ENCODE measurements around the gene PNO1.
A peak's percentile ranks its signal among the peaks of the same experiment; 100 is the strongest.

PNO1 gene

DNA sequence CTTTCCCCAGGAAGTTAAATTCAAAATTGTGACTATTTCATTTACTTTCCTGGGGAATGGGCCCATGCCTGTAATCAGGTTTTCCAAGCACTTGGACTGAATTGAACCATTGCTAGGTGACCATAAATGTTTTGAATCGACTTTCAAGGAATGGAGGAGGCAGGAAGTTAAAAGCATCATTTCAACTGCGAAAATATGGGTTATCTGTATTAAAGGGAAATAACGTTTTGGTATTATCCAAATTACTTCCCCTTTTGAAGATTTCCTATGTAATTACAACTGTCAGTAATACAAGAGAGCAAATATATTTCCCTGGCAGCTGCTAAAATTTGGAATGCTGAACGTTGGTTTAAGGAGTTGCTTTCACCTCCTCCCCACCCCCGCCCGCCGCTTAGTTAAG is 19.0 kb downstream of the PNO1 start:
- H3K4me1 Mint-ChIP-seq: peaks cover 6% of the 10 kb centered on the region
- H3K27ac Mint-ChIP-seq: no peak overlapping the region
- no peak for ATAC-seq

DNA sequence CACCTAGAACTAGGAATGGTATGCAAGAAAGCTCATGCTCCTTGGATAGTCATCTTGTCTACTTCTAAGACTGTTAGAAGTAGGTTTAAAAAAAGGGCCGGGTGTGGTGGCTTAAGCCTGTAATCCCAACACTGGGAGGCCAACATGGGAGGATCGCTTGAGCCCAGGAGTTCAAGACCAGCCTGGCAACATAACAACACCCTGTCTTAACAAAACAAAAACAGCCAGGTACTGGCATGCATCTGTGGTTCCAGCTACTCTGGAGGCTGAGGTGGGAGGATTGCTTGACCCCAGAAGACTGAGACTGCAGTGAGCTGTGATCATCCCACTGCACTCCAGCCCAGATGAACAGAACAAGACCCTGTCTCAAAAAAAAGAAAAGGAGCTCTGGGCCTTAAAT is 19.9 kb downstream of the PNO1 start:
- ATAC-seq: no peak
- Mint-ChIP-seq H3K27ac (peak overlapping the region; percentile 27 to 87), H3K9me3 (no peaks in the 10 kb centered on the region), H3K27me3 (no peaks in the 10 kb centered on the region), H3K4me1 (peaks cover 6% of the 10 kb centered on the region), H3K4me3 (no peak overlapping the region)
- no peak for DNase-seq

More for the DNA sequence above, 19.0 kb downstream of the PNO1 start:
- no peak for DNase-seq
- no peak overlapping the region for H3K4me3 Mint-ChIP-seq
- H3K27me3 Mint-ChIP-seq: no peaks in the 10 kb centered on the region
- no peaks in the 10 kb centered on the region for H3K9me3 Mint-ChIP-seq

DNA sequence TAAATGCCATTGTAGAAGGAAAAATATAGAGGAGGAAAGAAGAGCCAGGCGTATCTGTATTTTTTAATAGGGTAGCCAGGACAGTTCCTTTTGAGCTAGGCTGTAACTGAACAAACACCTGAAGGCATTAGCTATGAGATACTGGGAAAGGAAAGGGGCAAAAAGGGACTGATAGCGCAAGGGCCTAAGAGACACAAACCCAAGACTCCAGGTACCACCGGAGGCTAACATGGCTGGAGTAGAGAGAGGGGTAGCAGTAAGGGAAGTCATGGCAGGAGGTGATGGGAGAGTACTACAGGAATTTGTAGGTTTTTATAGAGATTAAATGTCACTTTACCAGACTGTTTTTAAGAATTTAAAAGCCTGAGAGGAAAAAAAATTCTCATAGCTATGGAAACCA is 20.7 kb downstream of the PNO1 start:
- Mint-ChIP-seq H3K9me3 (no peaks in the 10 kb centered on the region), H3K4me3 (no peak overlapping the region), H3K27ac (no peak overlapping the region), H3K4me1 (peaks cover 6% of the 10 kb centered on the region), H3K27me3 (no peaks in the 10 kb centered on the region)
- ATAC-seq (no peak), DNase-seq (no peak)

DNA sequence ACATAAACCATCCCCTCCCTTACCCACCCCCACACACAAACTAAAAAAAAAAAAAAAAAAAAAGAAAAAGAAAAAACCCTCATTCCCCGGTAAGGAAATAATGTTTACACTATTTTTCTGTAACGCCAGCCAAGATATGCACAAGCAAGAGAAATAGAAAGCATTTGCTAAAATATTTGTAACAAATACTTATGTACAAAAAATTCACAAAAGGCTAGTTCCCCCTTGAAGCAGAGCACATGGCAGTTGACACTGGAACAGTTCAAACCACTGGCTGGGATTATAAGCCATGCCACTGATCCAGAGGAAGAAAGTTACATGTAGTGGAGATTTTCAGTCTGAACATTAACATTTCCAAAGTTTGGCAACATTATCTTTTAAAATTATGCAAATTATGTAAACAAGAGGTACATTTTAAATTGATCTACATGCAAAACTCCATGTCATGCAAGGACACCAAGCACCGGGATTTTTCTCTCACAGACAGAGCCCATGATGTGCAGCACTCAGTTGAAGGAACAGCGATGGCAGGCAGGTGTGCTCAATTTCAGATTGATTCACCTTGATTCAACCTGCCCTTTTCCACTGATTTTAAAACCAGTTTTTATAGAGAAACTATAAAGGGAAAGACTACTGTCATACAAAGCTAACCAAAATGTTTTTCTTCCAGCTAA is 21.4 kb downstream of the PNO1 start:
- H3K4me1 Mint-ChIP-seq: peaks cover 8% of the 10 kb centered on the region
- no peak overlapping the region for H3K4me3 Mint-ChIP-seq
- no peaks in the 10 kb centered on the region for H3K9me3 Mint-ChIP-seq
- DNase-seq (no peak), ATAC-seq (no peak)
- H3K27ac Mint-ChIP-seq: no peak overlapping the region
- H3K27me3 Mint-ChIP-seq: no peaks in the 10 kb centered on the region

DNA sequence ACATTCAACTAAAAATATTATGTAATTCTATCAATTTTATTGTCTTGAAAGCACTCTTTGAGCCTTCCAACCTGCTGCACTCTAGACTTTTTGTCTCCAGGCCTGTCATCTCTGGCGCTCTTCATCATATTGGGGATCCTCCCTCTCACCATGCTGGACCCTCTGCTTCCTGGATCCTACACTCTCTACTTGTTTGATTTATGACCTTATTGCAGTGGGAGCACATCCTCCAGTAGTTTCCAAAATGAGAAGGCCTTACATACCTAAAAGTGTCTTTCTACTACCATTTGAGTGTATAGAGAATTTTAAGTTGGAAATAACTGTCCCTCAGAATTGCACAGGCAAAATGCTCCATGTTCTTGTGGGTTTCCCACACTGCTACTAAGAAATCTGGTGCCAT is 25.2 kb downstream of the PNO1 start:
- Mint-ChIP-seq H3K4me3 (no peak overlapping the region), H3K27me3 (no peaks in the 10 kb centered on the region), H3K9me3 (no peaks in the 10 kb centered on the region), H3K4me1 (peaks cover 12% of the 10 kb centered on the region), H3K27ac (peak overlapping the region; percentile 34 to 89)
- no peak for DNase-seq
- no peak for ATAC-seq

DNA sequence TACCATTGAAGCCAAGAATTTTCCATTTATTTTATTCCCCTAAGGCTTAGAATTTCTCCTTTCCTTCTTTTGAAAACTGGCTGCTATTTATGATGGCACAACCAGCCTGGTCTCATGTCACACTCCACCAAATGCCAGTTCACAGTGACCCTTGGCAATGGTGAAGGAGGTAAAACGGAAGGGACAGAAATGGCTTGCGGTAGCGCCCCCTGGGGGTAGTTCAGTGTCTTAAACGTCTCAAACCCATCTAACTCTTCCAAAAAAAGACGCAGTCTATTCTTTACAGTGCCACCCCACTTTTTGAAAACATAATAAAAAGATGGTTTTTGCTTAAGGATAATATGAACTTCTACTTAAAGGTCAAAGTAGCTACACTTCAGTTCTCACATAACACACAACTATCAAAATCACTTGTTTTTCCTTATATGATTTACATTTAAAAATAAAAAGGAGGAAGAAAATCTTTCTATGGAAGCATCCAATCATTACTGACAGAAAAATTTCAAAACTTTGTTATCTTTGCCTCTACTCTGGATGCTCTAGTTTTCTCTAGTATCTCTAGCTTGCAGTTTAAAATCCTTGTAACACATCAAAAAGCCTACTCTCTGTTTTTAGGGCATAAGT is 28.0 kb downstream of the PNO1 start:
- peak overlapping the region; percentile 24 to 77 for H3K27ac Mint-ChIP-seq

DNA sequence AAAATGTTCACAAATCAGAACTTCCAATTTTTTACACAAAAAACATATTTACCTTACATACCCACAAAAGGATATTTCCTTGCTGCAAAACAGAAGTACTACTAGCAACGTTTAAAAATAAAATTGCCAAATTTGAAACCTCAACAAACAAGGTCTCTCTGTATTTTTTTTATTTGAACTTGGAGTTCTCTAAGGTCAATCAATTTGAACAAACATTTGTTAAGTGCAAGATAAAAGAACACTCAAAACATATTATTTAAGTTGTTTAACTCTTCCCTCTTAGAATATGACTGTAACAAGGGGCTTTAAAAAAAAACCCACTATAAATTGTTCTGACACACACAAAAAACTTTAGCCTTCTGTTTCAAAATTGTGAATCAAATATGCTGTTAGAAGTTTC is 29.6 kb downstream of the PNO1 start:
- Mint-ChIP-seq H3K4me3 (no peak overlapping the region), H3K9me3 (no peaks in the 10 kb centered on the region)

More for the DNA sequence above, 28.0 kb downstream of the PNO1 start:
- DNase-seq (peak; percentile 41 to 60), ATAC-seq (peak; percentile 62)
- Mint-ChIP-seq H3K9me3 (no peaks in the 10 kb centered on the region), H3K4me3 (no peak overlapping the region), H3K4me1 (peaks cover 13% of the 10 kb centered on the region), H3K27me3 (no peaks in the 10 kb centered on the region)

DNA sequence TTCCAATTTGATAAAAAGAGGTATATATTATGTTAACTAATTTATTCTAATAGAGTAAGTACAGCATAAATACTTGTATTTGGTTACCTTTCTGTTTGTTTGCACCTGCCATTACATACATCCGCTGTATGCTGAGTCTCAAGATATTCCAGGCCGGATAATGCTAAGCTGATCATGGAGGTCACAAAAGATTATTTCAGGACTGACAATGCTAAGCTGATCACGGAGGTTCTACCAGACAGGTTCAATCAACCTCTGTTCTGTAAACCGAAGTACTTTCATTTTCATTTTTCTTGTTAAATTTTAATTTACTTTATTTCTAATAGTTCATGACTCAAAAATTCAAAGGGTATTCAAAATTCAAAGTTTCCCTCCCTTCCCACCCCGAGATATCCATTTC is 31.1 kb downstream of the PNO1 start:
- H3K4me3 Mint-ChIP-seq: peak overlapping the region; percentile 57 to 65
- DNase-seq: no peak
- no peaks in the 10 kb centered on the region for H3K9me3 Mint-ChIP-seq
- no peaks in the 10 kb centered on the region for H3K27me3 Mint-ChIP-seq
- H3K4me1 Mint-ChIP-seq: peaks cover 40% of the 10 kb centered on the region
- H3K27ac Mint-ChIP-seq: peak overlapping the region; percentile 19 to 76
- ATAC-seq: no peak

More for the DNA sequence above, 29.6 kb downstream of the PNO1 start:
- DNase-seq (no peak), ATAC-seq (no peak)
- peak overlapping the region in 1 of 2 donors; percentile 19 for H3K27ac Mint-ChIP-seq
- peaks cover 25% of the 10 kb centered on the region for H3K4me1 Mint-ChIP-seq
- no peaks in the 10 kb centered on the region for H3K27me3 Mint-ChIP-seq

DNA sequence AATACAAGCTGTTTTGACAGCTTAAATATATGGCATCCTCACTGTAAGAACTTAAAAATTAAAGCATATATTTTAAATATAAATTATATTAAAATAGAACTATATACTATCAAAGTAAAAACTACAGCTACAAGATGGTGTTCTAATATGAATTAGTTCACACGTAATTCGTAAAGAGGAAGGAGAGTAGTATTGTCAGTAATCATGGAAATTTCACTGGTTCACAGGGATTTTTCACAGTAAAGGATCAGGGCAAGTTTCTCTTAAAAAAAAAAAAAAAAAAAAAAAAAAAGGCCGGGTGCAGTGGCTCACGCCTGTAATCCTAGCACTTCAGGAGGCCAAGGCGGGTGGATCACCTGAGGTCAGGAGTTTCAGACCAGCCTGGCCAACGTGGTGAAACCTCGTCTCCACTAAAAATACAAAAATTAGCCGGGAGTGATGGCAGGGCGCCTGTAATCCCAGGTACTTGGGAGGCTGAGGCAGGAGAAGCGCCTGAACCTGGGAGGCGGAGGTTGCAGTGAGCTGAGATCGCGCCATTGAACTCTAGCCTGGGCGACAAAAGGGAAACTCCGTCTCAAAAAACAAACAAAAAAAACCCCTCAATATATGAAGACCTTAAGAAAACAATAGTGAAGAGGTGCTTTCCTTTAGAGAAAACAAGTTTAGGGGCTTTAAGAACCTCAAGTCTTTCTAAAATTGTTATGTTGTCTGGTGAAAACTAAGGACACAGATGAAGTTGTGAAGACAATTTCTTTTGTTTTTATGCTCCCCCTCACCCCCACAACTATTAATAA is 32.5 kb downstream of the PNO1 start:
- Mint-ChIP-seq H3K4me3 (peak overlapping the region in 1 of 2 donors; percentile 32), H3K4me1 (peaks cover 39% of the 10 kb centered on the region), H3K27ac (peak overlapping the region; percentile 50 to 92), H3K9me3 (no peaks in the 10 kb centered on the region), H3K27me3 (no peaks in the 10 kb centered on the region)
- ATAC-seq (no peak), DNase-seq (no peak)

DNA sequence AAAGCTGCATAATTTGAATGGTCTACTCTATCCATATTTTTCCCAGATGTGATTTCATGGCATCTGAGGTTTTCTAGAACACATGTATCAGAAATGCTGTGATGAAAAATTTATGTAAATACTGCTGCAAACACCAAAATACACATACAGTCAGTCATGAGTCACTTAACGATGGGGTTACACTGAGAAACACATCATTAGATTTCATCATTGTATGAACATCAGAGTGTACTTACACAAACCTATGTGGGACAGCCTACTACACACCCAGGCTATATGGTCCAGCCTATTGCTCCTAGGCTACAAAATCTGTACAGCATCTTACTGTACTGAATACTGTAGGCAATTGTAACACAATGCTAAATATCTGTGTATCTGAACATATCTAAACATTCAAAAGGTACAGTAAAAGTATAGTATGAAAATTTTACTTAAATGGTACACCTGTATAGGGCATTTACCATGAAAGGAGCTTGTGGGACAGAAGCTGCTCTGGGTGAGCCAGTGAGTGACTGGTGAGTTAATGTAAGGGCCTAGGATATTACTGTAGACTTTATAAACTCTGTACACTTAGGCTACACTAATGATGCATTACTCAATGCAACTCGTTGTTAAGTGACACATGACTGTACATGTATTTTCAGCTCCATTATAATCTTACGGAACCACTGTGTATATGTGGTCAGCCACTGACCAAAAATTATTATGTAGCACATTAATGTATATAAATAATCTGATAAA is 33.5 kb downstream of the PNO1 start:
- Mint-ChIP-seq H3K27ac (peak overlapping the region in 1 of 2 donors; percentile 92), H3K4me3 (peak overlapping the region in 1 of 2 donors; percentile 32), H3K4me1 (peaks cover 49% of the 10 kb centered on the region), H3K27me3 (no peaks in the 10 kb centered on the region), H3K9me3 (no peaks in the 10 kb centered on the region)
- DNase-seq (no peak), ATAC-seq (peak; percentile 99)

DNA sequence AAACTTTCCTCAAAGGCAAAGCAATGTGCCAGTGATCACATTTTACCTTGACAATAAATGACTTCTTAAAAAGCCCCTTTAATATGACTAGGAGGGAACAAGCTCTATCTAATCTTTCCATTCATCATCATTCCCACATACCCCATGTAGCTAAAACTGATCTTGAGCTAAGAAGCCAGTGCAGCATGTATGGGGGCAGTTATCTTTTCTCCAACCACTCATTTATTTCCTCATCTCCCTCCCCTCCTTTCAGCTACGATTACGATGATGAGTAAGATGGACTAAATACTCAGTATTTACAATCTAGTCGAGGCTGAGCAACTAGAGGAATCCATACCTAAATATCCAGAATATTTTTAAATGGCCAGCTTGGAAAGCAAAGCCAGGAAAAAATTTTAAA is 35.5 kb downstream of the PNO1 start:
- peak; percentile 39 for ATAC-seq
- Mint-ChIP-seq H3K27ac (peak overlapping the region in 1 of 2 donors; percentile 42), H3K9me3 (no peaks in the 10 kb centered on the region), H3K4me1 (peaks cover 61% of the 10 kb centered on the region), H3K27me3 (no peaks in the 10 kb centered on the region), H3K4me3 (no peak overlapping the region)
- no peak for DNase-seq

DNA sequence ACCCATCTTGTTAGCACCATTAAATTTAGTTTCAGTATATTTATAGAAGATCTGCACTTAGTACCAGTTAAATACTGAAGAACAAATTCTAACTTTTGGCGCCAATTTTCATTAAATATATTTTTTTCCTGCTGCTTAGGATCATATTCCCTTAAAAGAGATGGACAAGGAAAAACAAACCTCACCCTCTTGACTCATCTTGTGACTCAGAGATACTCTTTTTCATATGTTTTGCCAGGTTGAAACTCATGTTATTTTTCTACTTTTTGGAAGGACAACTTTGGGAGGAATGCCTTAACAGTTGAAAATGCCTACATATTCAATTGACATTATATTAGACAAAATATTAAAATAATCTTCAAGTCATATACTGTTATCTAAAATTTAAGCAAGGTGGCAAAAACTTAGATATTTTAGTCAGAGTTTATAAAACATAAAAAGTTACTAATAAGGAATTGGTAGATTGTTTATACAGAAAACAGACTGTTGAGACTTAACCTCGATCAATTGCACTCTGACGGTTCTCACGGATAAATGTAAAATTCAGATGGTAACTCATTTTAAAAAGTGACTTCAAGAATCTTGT is 36.2 kb downstream of the PNO1 start:
- Mint-ChIP-seq H3K27me3 (no peaks in the 10 kb centered on the region), H3K4me3 (no peak overlapping the region), H3K4me1 (peaks cover 61% of the 10 kb centered on the region), H3K9me3 (no peaks in the 10 kb centered on the region), H3K27ac (no peak overlapping the region)
- DNase-seq (no peak), ATAC-seq (no peak)

DNA sequence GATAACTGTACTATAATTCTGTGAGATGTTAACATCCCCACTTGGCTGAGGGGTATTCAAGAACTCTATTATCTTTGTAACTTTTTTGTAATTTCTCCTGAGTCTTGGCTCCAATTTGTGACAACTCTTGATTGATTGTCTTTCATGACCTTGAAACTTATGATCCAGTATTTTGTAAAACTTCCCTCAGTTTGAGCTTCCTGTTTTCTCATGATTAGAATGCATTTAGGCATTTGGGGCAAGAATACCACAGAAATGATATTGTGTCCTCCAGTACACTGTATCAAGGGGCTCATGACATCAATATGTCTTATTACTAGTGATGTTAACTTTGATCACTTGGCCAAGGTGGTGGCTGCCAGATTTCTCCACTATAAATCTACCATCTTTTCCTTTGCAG is 37.4 kb downstream of the PNO1 start:
- Mint-ChIP-seq H3K4me1 (peaks cover 61% of the 10 kb centered on the region), H3K4me3 (no peak overlapping the region), H3K9me3 (no peaks in the 10 kb centered on the region), H3K27me3 (no peaks in the 10 kb centered on the region), H3K27ac (no peak overlapping the region)
- no peak for ATAC-seq
- no peak for DNase-seq

DNA sequence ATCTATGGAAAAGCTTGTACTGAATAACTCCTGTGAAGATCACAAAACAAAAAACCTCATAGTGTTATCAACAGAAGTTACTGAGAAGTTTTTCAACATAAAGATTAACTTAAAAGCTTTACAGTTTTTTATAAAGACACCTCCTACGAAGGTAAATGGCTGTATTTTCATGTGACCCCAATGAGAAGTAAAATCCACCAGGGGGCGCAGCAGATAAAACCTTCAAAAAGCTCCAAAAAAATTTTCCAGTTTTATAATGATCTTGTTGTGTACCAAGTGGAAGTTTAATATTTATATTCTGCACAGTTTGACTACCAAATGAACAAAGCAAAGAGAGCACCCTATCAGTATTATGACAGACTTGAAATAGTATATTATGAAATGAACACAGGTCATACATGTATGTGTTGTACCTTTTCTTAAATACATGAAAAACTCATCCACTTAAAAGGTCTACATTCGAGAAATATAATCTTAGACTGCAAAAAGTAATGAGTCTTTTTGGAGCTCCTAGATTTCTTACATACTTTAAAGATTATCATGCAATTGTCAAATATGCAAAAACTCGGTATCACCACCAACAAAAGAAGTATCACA is 38.5 kb downstream of the PNO1 start:
- H3K9me3 Mint-ChIP-seq: no peaks in the 10 kb centered on the region
- no peak overlapping the region for H3K27ac Mint-ChIP-seq
- DNase-seq: no peak
- H3K4me3 Mint-ChIP-seq: no peak overlapping the region
- H3K27me3 Mint-ChIP-seq: no peaks in the 10 kb centered on the region
- H3K4me1 Mint-ChIP-seq: peaks cover 62% of the 10 kb centered on the region
- no peak for ATAC-seq
